HepG2 (cell line): ENCODE data around the gene TDRD9. TPM values are rescaled to one million over a fixed set of nuclear protein-coding genes. Genes with fewer than 3 reads are reported as not detected.

Experiments used
- AKAP8 ChIP-seq: sonication (generic); formaldehyde crosslinking; IDR thresholded peaks from 2 replicates; pipeline ENCODE4 v1.5.1; 2020; ENCODE audit warnings: mild to moderate bottlenecking, missing genetic modification reagents
- GABPB1 ChIP-seq: IDR thresholded peaks from 2 replicates; pipeline ENCODE4 v1.6.1; 2016; ENCODE audit warnings: mild to moderate bottlenecking, missing genetic modification reagents, moderate library complexity, missing compliant biosample characterization
- GLI4 ChIP-seq: sonication (generic); formaldehyde crosslinking; IDR thresholded peaks from 2 replicates; pipeline ENCODE4 v1.5.1; 2020; ENCODE audit warnings: missing genetic modification reagents, mild to moderate bottlenecking, moderate library complexity, borderline replicate concordance
- RAD21 ChIP-seq: fragments of 450-650 bp; formaldehyde crosslinking; IDR thresholded peaks from 2 replicates; pipeline ENCODE4 v1.5.0; 2020; ENCODE audit warnings: mild to moderate bottlenecking
- SKI ChIP-seq: fragments of 450-650 bp; IDR thresholded peaks from one replicate; pipeline ENCODE4 v1.6.1; 2018; ENCODE audit warnings: mild to moderate bottlenecking; ENCODE audit not compliant: partially characterized antibody
- ZNF264 ChIP-seq: sonication (generic); formaldehyde crosslinking; IDR thresholded peaks from 2 replicates; pipeline ENCODE4 v1.4.0; 2020; ENCODE audit warnings: missing genetic modification reagents
- ZNF550 ChIP-seq: sonication (generic); formaldehyde crosslinking; IDR thresholded peaks from 2 replicates; pipeline ENCODE4 v1.4.0; 2020; ENCODE audit warnings: mild to moderate bottlenecking, missing genetic modification reagents, borderline replicate concordance
- ZSCAN20 ChIP-seq: sonication (generic); formaldehyde crosslinking; IDR thresholded peaks from 2 replicates; pipeline ENCODE4 v1.4.0; 2020; ENCODE audit warnings: missing genetic modification reagents, mild to moderate bottlenecking, borderline replicate concordance
- polyA plus RNA-seq, 8 experiments: library from polyadenylated mRNA; depleted of rRNA in 3 of 8; stranded (reverse) in 7 of 8; unstranded in 1 of 8; fragments of >200 nt; fragmentation: Illumina TruSeq in 4 of 8; extraction: Trizol in 4 of 8; gene quantifications; 2 replicates each; pipeline versions ENCODE4 v1.2.1 to v1.2.3, GENCODE V29; 2011 to 2016; ENCODE audit warnings: low read depth in 4 of 8, missing spikeins in 1 of 8, mixed read lengths in 1 of 8; ENCODE audit not compliant: insufficient read depth in 1 of 8
- total RNA-seq, 5 experiments: library from RNA; depleted of rRNA; stranded (reverse); fragments of >200 nt; fragmentation: Illumina TruSeq; extraction: Trizol; gene quantifications; 2 replicates each; pipeline ENCODE4 v1.2.3, GENCODE V29; 2016; ENCODE audit warnings: low read depth in 1 of 5
- TF ChIP-seq, protein P1 (sequence below): IDR thresholded peaks from 2 replicates; pipeline ENCODE4 v1.6.1; 2012; ENCODE audit warnings: inconsistent platforms
- TF ChIP-seq, protein P2 (sequence below): sonication (generic); formaldehyde crosslinking; IDR thresholded peaks from 2 replicates; pipeline ENCODE4 v1.8.0; 2022; ENCODE audit warnings: mild to moderate bottlenecking, missing genetic modification reagents, moderate library complexity
- TF ChIP-seq, protein P3 (sequence below): sonication (generic); formaldehyde crosslinking; IDR thresholded peaks from 2 replicates; pipeline ENCODE4 v1.8.1; 2022; ENCODE audit warnings: low read depth, mild to moderate bottlenecking, missing genetic modification reagents
- TF ChIP-seq, protein P4 (sequence below): sonication (generic); formaldehyde crosslinking; IDR thresholded peaks from 2 replicates; pipeline ENCODE4 v1.4.0; 2020; ENCODE audit warnings: mild to moderate bottlenecking, low read depth, missing genetic modification reagents
- TF ChIP-seq, protein P5 (sequence below): IDR thresholded peaks from 2 replicates; pipeline ENCODE4 v1.6.1; 2016; ENCODE audit warnings: low read depth
- TF ChIP-seq, protein P6 (sequence below): IDR thresholded peaks from 2 replicates; pipeline ENCODE4 v1.6.1; 2016; ENCODE audit warnings: low read depth, missing genetic modification reagents, missing compliant biosample characterization

TDRD9 gene
- total and polyA plus RNA-seq, 2 of the 13 experiments (the other 11 are each of a cell fraction or from before 2014, with no cell fraction given), result not detected

GRCh38 chr14:103881268-103882201 is 46.7 kb upstream of the TDRD9 start (continued):
- TF ChIP-seq ZSCAN20 (CRISPR knock-in tag) (no peak), GLI4 (CRISPR knock-in tag) (peak; percentile 81), GABPB1 (peak; percentile 81), AKAP8 (CRISPR knock-in tag) (peak; percentile 74; the same call in 1 of the 2 replicates), ZNF264 (CRISPR knock-in tag) (peak; percentile 85; the same call in 1 of the 2 replicates), SKI (peak; percentile 94), ZNF550 (CRISPR knock-in tag) (0 out of 2 replicates have a peak, but pooled peaks have one; percentile 20), RAD21 (CRISPR knock-in tag) (peak; percentile 46; the same call in 1 of the 2 replicates)
- TF ChIP-seq, protein P1, sequence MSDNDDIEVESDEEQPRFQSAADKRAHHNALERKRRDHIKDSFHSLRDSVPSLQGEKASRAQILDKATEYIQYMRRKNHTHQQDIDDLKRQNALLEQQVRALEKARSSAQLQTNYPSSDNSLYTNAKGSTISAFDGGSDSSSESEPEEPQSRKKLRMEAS, result peak; percentile 100
- TF ChIP-seq, protein P2, sequence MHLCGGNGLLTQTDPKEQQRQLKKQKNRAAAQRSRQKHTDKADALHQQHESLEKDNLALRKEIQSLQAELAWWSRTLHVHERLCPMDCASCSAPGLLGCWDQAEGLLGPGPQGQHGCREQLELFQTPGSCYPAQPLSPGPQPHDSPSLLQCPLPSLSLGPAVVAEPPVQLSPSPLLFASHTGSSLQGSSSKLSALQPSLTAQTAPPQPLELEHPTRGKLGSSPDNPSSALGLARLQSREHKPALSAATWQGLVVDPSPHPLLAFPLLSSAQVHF, result peak; percentile 97
- TF ChIP-seq, protein P3, sequence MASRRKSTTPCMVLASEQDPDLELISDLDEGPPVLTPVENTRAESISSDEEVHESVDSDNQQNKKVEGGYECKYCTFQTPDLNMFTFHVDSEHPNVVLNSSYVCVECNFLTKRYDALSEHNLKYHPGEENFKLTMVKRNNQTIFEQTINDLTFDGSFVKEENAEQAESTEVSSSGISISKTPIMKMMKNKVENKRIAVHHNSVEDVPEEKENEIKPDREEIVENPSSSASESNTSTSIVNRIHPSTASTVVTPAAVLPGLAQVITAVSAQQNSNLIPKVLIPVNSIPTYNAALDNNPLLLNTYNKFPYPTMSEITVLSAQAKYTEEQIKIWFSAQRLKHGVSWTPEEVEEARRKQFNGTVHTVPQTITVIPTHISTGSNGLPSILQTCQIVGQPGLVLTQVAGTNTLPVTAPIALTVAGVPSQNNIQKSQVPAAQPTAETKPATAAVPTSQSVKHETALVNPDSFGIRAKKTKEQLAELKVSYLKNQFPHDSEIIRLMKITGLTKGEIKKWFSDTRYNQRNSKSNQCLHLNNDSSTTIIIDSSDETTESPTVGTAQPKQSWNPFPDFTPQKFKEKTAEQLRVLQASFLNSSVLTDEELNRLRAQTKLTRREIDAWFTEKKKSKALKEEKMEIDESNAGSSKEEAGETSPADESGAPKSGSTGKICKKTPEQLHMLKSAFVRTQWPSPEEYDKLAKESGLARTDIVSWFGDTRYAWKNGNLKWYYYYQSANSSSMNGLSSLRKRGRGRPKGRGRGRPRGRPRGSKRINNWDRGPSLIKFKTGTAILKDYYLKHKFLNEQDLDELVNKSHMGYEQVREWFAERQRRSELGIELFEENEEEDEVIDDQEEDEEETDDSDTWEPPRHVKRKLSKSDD, result peak; percentile 91; the same call in 1 of the 2 replicates
- TF ChIP-seq, protein P4, sequence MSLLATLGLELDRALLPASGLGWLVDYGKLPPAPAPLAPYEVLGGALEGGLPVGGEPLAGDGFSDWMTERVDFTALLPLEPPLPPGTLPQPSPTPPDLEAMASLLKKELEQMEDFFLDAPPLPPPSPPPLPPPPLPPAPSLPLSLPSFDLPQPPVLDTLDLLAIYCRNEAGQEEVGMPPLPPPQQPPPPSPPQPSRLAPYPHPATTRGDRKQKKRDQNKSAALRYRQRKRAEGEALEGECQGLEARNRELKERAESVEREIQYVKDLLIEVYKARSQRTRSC (CRISPR knock-in tag), result peak; percentile 93; the same call in 1 of the 2 replicates
- TF ChIP-seq, protein P5, sequence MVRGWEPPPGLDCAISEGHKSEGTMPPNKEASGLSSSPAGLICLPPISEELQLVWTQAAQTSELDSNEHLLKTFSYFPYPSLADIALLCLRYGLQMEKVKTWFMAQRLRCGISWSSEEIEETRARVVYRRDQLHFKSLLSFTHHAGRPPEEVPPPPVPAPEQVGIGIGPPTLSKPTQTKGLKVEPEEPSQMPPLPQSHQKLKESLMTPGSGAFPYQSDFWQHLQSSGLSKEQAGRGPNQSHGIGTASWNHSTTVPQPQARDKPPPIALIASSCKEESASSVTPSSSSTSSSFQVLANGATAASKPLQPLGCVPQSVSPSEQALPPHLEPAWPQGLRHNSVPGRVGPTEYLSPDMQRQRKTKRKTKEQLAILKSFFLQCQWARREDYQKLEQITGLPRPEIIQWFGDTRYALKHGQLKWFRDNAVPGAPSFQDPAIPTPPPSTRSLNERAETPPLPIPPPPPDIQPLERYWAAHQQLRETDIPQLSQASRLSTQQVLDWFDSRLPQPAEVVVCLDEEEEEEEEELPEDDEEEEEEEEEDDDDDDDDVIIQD, result peak; percentile 66; the same call in 1 of the 2 replicates
- TF ChIP-seq, protein P6, sequence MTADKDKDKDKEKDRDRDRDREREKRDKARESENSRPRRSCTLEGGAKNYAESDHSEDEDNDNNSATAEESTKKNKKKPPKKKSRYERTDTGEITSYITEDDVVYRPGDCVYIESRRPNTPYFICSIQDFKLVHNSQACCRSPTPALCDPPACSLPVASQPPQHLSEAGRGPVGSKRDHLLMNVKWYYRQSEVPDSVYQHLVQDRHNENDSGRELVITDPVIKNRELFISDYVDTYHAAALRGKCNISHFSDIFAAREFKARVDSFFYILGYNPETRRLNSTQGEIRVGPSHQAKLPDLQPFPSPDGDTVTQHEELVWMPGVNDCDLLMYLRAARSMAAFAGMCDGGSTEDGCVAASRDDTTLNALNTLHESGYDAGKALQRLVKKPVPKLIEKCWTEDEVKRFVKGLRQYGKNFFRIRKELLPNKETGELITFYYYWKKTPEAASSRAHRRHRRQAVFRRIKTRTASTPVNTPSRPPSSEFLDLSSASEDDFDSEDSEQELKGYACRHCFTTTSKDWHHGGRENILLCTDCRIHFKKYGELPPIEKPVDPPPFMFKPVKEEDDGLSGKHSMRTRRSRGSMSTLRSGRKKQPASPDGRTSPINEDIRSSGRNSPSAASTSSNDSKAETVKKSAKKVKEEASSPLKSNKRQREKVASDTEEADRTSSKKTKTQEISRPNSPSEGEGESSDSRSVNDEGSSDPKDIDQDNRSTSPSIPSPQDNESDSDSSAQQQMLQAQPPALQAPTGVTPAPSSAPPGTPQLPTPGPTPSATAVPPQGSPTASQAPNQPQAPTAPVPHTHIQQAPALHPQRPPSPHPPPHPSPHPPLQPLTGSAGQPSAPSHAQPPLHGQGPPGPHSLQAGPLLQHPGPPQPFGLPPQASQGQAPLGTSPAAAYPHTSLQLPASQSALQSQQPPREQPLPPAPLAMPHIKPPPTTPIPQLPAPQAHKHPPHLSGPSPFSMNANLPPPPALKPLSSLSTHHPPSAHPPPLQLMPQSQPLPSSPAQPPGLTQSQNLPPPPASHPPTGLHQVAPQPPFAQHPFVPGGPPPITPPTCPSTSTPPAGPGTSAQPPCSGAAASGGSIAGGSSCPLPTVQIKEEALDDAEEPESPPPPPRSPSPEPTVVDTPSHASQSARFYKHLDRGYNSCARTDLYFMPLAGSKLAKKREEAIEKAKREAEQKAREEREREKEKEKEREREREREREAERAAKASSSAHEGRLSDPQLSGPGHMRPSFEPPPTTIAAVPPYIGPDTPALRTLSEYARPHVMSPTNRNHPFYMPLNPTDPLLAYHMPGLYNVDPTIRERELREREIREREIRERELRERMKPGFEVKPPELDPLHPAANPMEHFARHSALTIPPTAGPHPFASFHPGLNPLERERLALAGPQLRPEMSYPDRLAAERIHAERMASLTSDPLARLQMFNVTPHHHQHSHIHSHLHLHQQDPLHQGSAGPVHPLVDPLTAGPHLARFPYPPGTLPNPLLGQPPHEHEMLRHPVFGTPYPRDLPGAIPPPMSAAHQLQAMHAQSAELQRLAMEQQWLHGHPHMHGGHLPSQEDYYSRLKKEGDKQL (CRISPR knock-in tag), result 0 out of 2 replicates have a peak, but pooled peaks have one; percentile 46
